ENCODE results near the gene RASSF5.

- TF ChIP-seq EZH2 (IDR thresholded peaks at IDR 0.05; ENCODE audit: low read length) (no peak), CTCF (optimal IDR thresholded peaks at IDR 0.05 in 1 of 3, IDR thresholded peaks at IDR 0.05 in 1 of 3, conservative IDR thresholded peaks at IDR 0.05 in 1 of 3; ENCODE audit: extremely low read depth in 1 of 3, insufficient read depth in 2 of 3, low read length in 3 of 3) (no peak)
Measured at GRCh38 chr1:206570529-206570928, 63.2 kb downstream of the RASSF5 start.

All from keratinocyte (primary cell).